HG02610 (cell line): ENCODE measurements around the gene MVB12A.
A peak's percentile ranks its signal among the peaks of the same experiment; 100 is the strongest.

Experiments used
- ATAC-seq: cut with Tn5 transposase; IDR thresholded peaks from one replicate; pipeline ENCODE4 v1.9.1; 2021; ENCODE audit warnings: mild to moderate bottlenecking, moderate library complexity; ENCODE audit not compliant: unreplicated experiment

The MVB12A gene

GRCh38 chr19:17441241-17442021, 21.6 kb downstream of the MVB12A start:
- no peak for ATAC-seq

- no peak for ATAC-seq
Measured at GRCh38 chr19:17445526-17446165, 25.8 kb downstream of the MVB12A start.

- no peak for ATAC-seq
Measured at GRCh38 chr19:17447704-17448130, 27.9 kb downstream of the MVB12A start.

GRCh38 chr19:17448131-17448967, 28.5 kb downstream of the MVB12A start, which contains the start of gene TMEM221:
Gene TMEM221, minus strand, starts transcription at chr19:17448668. Its CDS starts 206 bp downstream, at chr19:17448462.
- no peak for ATAC-seq

GRCh38 chr19:17450264-17451075, 30.6 kb downstream of the MVB12A start:
- ATAC-seq: peak; percentile 42

- no peak for ATAC-seq
Measured at GRCh38 chr19:17451820-17452219, 32.0 kb downstream of the MVB12A start.

GRCh38 chr19:17454576-17455071, 34.8 kb downstream of the MVB12A start:
- ATAC-seq: no peak

- ATAC-seq: no peak
Measured at GRCh38 chr19:17455308-17456123, 35.7 kb downstream of the MVB12A start.

GRCh38 chr19:17456127-17456526, 36.3 kb downstream of the MVB12A start:
- no peak for ATAC-seq

- ATAC-seq: no peak
Measured at GRCh38 chr19:17457616-17458015, 37.8 kb downstream of the MVB12A start.

- ATAC-seq: no peak
Measured at GRCh38 chr19:17458970-17459369, 39.1 kb downstream of the MVB12A start.

- no peak for ATAC-seq
Measured at GRCh38 chr19:17460372-17461230, 40.8 kb downstream of the MVB12A start, which contains the start of gene NXNL1. Gene NXNL1, minus strand, starts transcription at chr19:17460926. Its CDS starts 57 bp downstream, at chr19:17460869.

GRCh38 chr19:17466487-17466850, 46.6 kb downstream of the MVB12A start:
- no peak for ATAC-seq

GRCh38 chr19:17467471-17468301, 47.8 kb downstream of the MVB12A start:
- no peak for ATAC-seq

GRCh38 chr19:17468302-17469091, 48.6 kb downstream of the MVB12A start:
- no peak for ATAC-seq

- ATAC-seq: no peak
Measured at GRCh38 chr19:17469092-17469480, 49.2 kb downstream of the MVB12A start.
